Neural cell (in vitro differentiated cells): ENCODE data around the gene KIRREL3.

ENCODE experiments used
- EP300 ChIP-seq: fragments of 450-650 bp; conservative IDR thresholded peaks from 2 replicates; pipeline ENCODE4 v1.6.1; 2014; ENCODE audit warnings: antibody characterized with exemption, mild to moderate bottlenecking, moderate library complexity; ENCODE audit not compliant: poor library complexity, severe bottlenecking
- EZH2 ChIP-seq: fragments of 200-600, 300-800 bp; shearing (Covaris generic), sonication (generic); IDR thresholded peaks from 2 replicates; pipeline ENCODE4 v1.6.1; 2014; ENCODE audit warnings: antibody characterized with exemption, low read length, borderline replicate concordance, mild to moderate bottlenecking; ENCODE audit not compliant: insufficient read depth, poor library complexity, severe bottlenecking
- POLR2AphosphoS5 ChIP-seq: IDR thresholded peaks from 2 replicates; pipeline ENCODE4 v1.6.1; 2012
- RAD21 ChIP-seq: fragments of 450-650 bp; conservative IDR thresholded peaks from 2 replicates; pipeline ENCODE4 v1.6.1; 2014; ENCODE audit warnings: antibody characterized with exemption, mild to moderate bottlenecking, moderate library complexity
- TAF1 ChIP-seq: IDR thresholded peaks from 2 replicates; pipeline ENCODE4 v1.6.1; 2012; ENCODE audit warnings: low read depth
- TF ChIP-seq, protein P1 (sequence below): fragments of 450-650 bp; IDR thresholded peaks from 2 replicates; pipeline ENCODE4 v1.5.1; 2014; ENCODE audit warnings: antibody characterized with exemption, mild to moderate bottlenecking, moderate library complexity; ENCODE audit not compliant: poor library complexity, severe bottlenecking
- TF ChIP-seq, protein P2 (sequence below): IDR thresholded peaks from 2 replicates; pipeline ENCODE4 v1.6.1; 2012; ENCODE audit warnings: borderline replicate concordance

DNA sequence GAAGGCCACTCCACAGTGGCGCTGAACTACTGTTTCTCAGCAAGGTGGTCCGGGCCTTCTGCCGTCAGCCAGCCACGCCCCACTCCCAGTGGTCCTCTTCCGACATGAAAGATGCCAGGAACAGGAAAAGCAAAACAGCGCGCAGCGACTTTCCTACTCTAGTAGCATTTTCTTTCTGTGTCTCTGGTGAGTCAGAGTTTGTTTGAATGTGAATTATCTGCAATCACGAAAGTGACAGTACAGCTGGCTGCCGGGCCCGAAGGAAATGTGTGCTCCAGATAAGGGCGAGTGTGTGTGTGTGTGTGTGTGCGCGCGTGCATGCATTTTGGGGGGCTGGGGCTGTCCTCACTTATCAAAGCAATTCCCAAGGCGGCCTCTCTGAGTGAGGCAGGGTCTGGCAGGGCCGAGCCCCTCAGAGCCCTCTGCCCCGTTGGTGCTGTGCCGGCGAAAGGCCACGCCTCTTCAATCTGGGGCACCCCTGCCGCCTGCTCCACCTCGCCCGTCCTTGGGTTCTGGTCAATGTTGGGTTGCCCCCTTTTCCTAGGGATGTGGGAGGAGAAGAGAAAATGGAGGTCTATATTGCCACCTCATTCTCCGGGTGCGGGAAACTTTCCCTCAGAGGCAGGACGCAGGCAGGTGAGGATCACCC is 288.5 kb downstream of the KIRREL3 start:
- TF ChIP-seq, protein P1, sequence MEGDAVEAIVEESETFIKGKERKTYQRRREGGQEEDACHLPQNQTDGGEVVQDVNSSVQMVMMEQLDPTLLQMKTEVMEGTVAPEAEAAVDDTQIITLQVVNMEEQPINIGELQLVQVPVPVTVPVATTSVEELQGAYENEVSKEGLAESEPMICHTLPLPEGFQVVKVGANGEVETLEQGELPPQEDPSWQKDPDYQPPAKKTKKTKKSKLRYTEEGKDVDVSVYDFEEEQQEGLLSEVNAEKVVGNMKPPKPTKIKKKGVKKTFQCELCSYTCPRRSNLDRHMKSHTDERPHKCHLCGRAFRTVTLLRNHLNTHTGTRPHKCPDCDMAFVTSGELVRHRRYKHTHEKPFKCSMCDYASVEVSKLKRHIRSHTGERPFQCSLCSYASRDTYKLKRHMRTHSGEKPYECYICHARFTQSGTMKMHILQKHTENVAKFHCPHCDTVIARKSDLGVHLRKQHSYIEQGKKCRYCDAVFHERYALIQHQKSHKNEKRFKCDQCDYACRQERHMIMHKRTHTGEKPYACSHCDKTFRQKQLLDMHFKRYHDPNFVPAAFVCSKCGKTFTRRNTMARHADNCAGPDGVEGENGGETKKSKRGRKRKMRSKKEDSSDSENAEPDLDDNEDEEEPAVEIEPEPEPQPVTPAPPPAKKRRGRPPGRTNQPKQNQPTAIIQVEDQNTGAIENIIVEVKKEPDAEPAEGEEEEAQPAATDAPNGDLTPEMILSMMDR: no peak
- TF ChIP-seq RAD21 (no peak), TAF1 (no peak), POLR2AphosphoS5 (no peak), EP300 (no peak), EZH2 (no peak)
- TF ChIP-seq, protein P2, sequence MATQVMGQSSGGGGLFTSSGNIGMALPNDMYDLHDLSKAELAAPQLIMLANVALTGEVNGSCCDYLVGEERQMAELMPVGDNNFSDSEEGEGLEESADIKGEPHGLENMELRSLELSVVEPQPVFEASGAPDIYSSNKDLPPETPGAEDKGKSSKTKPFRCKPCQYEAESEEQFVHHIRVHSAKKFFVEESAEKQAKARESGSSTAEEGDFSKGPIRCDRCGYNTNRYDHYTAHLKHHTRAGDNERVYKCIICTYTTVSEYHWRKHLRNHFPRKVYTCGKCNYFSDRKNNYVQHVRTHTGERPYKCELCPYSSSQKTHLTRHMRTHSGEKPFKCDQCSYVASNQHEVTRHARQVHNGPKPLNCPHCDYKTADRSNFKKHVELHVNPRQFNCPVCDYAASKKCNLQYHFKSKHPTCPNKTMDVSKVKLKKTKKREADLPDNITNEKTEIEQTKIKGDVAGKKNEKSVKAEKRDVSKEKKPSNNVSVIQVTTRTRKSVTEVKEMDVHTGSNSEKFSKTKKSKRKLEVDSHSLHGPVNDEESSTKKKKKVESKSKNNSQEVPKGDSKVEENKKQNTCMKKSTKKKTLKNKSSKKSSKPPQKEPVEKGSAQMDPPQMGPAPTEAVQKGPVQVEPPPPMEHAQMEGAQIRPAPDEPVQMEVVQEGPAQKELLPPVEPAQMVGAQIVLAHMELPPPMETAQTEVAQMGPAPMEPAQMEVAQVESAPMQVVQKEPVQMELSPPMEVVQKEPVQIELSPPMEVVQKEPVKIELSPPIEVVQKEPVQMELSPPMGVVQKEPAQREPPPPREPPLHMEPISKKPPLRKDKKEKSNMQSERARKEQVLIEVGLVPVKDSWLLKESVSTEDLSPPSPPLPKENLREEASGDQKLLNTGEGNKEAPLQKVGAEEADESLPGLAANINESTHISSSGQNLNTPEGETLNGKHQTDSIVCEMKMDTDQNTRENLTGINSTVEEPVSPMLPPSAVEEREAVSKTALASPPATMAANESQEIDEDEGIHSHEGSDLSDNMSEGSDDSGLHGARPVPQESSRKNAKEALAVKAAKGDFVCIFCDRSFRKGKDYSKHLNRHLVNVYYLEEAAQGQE: no peak
